ENCODE measurements around the gene ADO. TPM values are rescaled to one million over a fixed set of nuclear protein-coding genes. Genes with fewer than 3 reads are reported as not detected.

The ADO gene
- total and polyA plus RNA-seq, 9 of the 15 experiments (the other 6 are each of a cell fraction or from before 2014, with no cell fraction given), result 3.0 to 20.0 (median 16.1) TPM

DNA sequence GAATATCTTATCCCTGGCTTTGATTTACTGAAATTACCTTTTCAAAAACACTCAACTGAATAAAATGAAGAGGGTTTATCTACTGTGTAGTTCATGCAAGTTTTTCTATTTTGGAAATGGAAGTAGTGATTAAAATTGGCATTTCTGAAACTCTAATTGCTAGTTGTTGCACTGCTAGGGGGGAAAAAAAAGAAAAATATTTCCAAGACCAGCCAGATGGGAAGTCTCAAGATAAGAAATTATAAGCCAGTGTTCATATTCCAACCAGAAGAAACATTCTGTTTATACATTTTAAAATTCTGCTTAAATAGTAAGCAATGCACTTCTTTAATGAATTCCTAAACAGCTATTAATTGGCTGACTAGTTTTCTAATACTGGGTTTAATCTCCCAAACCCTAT, 9.4 kb upstream of the ADO start:
- DNase-seq (ENCODE audit: extremely low read depth in 1 of 4, low spot score in 3 of 4), result no peak
- ChIA-PET POLR2A (interaction anchor here (0.6 kb wide), 1 partner anchor 531 kb away, joined by 4 read pairs; no protein-coding TSS in a partner anchor), CTCF (ENCODE audit: low intra/inter-chr PET ratio) (no interaction called here)

GRCh38 chr10:62795762-62796161, 8.8 kb upstream of the ADO start:
- no peak overlapping the region for H3K4me3 ChIP-seq
- no peaks in the 10 kb centered on the region for H3K36me3 ChIP-seq (ENCODE audit: control insufficient read depth, insufficient read depth, low read length)
- no peak for DNase-seq (ENCODE audit: extremely low read depth in 1 of 4, low spot score in 3 of 4)
- in situ Hi-C loops (cut with MboI) (no loop called here), intact Hi-C loops (cut with micrococcal nuclease) (no loop called here)
- 1% methylated on average over 4 of the region's 4 CpGs for WGBS (ENCODE audit: insufficient coverage, low coverage, missing lambda C conversion rate)
- CTCF ChIA-PET (ENCODE audit: low intra/inter-chr PET ratio), result no interaction called here
- FAIRE-seq, result no peak
- H3K79me2 ChIP-seq (ENCODE audit: control insufficient read depth, insufficient read depth, low read length), result no peaks in the 10 kb centered on the region
- H3K4me1 ChIP-seq (replicated peaks in 1 of 2; ENCODE audit: control insufficient read depth in 2 of 2, insufficient read depth in 2 of 2, low read length in 2 of 2), result no peaks in the 10 kb centered on the region
- H2AFZ ChIP-seq (ENCODE audit: low read depth, low read length), result no peak overlapping the region
- no peaks in the 10 kb centered on the region for H4K20me1 ChIP-seq (replicated peaks; ENCODE audit: control insufficient read depth, insufficient read depth, low read length)
- H3K9me1 ChIP-seq (ENCODE audit: control insufficient read depth, insufficient read depth, low read length), result no peaks in the 10 kb centered on the region
- H3K4me2 ChIP-seq (ENCODE audit: insufficient read depth, low read length), result no peak overlapping the region
- H3K9me3 ChIP-seq (replicated peaks; ENCODE audit: control insufficient read depth, insufficient read depth, low read depth, low read length), result no peaks in the 10 kb centered on the region
- TF ChIP-seq ZNF766 (CRISPR knock-in tag; conservative IDR thresholded peaks at IDR 0.05), result no peak
- no peak for TF ChIP-seq HMG20B (CRISPR knock-in tag; IDR thresholded peaks at IDR 0.05)
- no peak for ATAC-seq
- H3K27me3 ChIP-seq (ENCODE audit: control insufficient read depth in 2 of 2, insufficient read depth in 2 of 2, low read length in 2 of 2), result peaks cover 14 to 15% of the 10 kb centered on the region in 2 experiments
- H3K9ac ChIP-seq (ENCODE audit: insufficient read depth in 1 of 2, low read depth in 2 of 2, low read length in 2 of 2), result no peak overlapping the region
- POLR2A ChIA-PET, result interaction anchor here (0.9 kb wide), 1 partner anchor 223 kb away, joined by 3 read pairs; no protein-coding TSS in a partner anchor
- no peak overlapping the region for H3K27ac ChIP-seq (ENCODE audit: extremely low read depth, low read depth, low read length)
- no TSS peak for BruUV-seq (replicated peaks)

More for the DNA sequence above, 9.4 kb upstream of the ADO start:
- no peaks in the 10 kb centered on the region for H3K9me3 ChIP-seq (replicated peaks; ENCODE audit: control insufficient read depth, insufficient read depth, low read depth, low read length)
- no peak overlapping the region for H2AFZ ChIP-seq (ENCODE audit: low read depth, low read length)
- no peak overlapping the region for H3K9ac ChIP-seq (ENCODE audit: insufficient read depth in 1 of 2, low read depth in 2 of 2, low read length in 2 of 2)
- H3K79me2 ChIP-seq (ENCODE audit: control insufficient read depth, insufficient read depth, low read length), result no peaks in the 10 kb centered on the region
- FAIRE-seq, result no peak
- intact Hi-C loops (cut with micrococcal nuclease), result no loop called here
- no TSS peak for BruUV-seq (replicated peaks)
- H3K27me3 ChIP-seq (ENCODE audit: control insufficient read depth in 2 of 2, insufficient read depth in 2 of 2, low read length in 2 of 2), result peaks cover 16 to 22% of the 10 kb centered on the region in 2 experiments
- H3K4me2 ChIP-seq (ENCODE audit: insufficient read depth, low read length), result no peak overlapping the region
- ATAC-seq, result no peak
- in situ Hi-C loops (cut with MboI), result no loop called here
- no peaks in the 10 kb centered on the region for H3K9me1 ChIP-seq (ENCODE audit: control insufficient read depth, insufficient read depth, low read length)
- H3K36me3 ChIP-seq (ENCODE audit: control insufficient read depth, insufficient read depth, low read length), result no peaks in the 10 kb centered on the region
- no peaks in the 10 kb centered on the region for H3K4me1 ChIP-seq (replicated peaks in 1 of 2; ENCODE audit: control insufficient read depth in 2 of 2, insufficient read depth in 2 of 2, low read length in 2 of 2)
- H4K20me1 ChIP-seq (replicated peaks; ENCODE audit: control insufficient read depth, insufficient read depth, low read length), result no peaks in the 10 kb centered on the region
- TF ChIP-seq SNRNP70 (optimal IDR thresholded peaks at IDR 0.05; ENCODE audit: low read depth, low read length), result no peak
- H3K4me3 ChIP-seq, result no peak overlapping the region
- no peak overlapping the region for H3K27ac ChIP-seq (ENCODE audit: extremely low read depth, low read depth, low read length)

Data from K562 (cell line).